Skeletal muscle satellite cell (primary cell): ENCODE measurements around the gene WNT6.
A peak's percentile ranks its signal among the peaks of the same experiment; 100 is the strongest.

ENCODE experiments used
- H3K27me3 ChIP-seq: 2 replicates; pipeline ENCODE4 v1.7.0; 2013; ENCODE audit warnings: low read length; ENCODE audit not compliant: control insufficient read depth, insufficient read depth
- H3K36me3 ChIP-seq: 2 replicates; pipeline ENCODE4 v1.7.0; 2013; ENCODE audit warnings: mild to moderate bottlenecking, control low read depth, low read length; ENCODE audit not compliant: insufficient read depth
- H3K4me1 ChIP-seq: 2 replicates; pipeline ENCODE4 v1.7.0; 2013; ENCODE audit warnings: low read length; ENCODE audit not compliant: control insufficient read depth, insufficient read depth
- H3K4me2 ChIP-seq: 2 replicates; pipeline ENCODE4 v1.7.0; 2013; ENCODE audit warnings: mild to moderate bottlenecking, low read length
- H3K4me3 ChIP-seq: 2 replicates; pipeline ENCODE4 v1.7.0; 2013; ENCODE audit warnings: low read length
- H3K9ac ChIP-seq: 2 replicates; pipeline ENCODE4 v1.7.0; 2013; ENCODE audit warnings: mild to moderate bottlenecking, low read depth, low read length, moderate library complexity
- H3K9me3 ChIP-seq: replicated peaks from 2 replicates; pipeline ENCODE4 v1.7.0; 2013; ENCODE audit warnings: mild to moderate bottlenecking, control low read depth, low read length

Gene WNT6

DNA sequence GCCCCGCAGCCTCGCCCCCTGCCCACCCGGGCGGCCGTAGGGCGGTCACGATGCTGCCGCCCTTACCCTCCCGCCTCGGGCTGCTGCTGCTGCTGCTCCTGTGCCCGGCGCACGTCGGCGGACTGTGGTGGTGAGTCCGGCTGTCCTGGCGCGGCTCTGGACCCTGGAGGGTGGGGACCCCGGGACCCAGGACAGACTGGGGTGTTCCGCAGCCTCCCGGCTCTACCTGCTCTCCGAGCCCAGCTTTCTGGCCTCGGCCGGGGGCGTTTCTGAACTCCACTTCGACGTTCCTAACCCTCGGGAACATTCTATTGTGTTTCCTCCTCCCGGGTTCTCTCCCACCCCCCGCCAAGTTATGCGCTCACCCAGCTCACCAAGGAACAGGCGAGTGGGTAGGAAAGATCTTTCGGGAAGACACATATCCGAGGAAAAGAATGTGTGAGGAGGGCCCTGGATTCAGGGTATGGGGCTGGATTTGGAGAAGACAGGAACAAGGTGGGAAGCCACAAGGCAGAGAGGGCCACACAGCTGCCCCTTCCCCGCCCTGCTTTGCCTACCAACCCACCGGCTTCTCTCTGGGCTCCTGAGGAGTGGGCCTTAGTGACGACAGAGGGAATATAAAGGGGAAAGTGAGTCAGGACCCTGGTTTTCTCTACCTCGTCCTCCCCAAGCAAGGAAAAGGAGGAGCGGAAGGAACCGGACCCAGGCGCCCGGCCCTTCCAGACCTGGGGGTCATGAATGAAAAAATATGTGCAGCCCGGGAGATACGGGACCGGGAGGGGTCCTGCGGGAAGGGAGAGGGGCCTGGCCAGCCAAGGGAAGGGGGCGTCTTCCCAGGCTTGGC, 605 bp downstream of the WNT6 start:
- Histone ChIP-seq H3K4me3 (peak overlapping the region; percentile 42), H3K9me3 (no peaks in the 10 kb centered on the region), H3K36me3 (no peaks in the 10 kb centered on the region), H3K9ac (no peak overlapping the region), H3K4me2 (peak overlapping the region; percentile 66), H3K4me1 (peaks cover 4% of the 10 kb centered on the region), H3K27me3 (peaks cover 82% of the 10 kb centered on the region)

DNA sequence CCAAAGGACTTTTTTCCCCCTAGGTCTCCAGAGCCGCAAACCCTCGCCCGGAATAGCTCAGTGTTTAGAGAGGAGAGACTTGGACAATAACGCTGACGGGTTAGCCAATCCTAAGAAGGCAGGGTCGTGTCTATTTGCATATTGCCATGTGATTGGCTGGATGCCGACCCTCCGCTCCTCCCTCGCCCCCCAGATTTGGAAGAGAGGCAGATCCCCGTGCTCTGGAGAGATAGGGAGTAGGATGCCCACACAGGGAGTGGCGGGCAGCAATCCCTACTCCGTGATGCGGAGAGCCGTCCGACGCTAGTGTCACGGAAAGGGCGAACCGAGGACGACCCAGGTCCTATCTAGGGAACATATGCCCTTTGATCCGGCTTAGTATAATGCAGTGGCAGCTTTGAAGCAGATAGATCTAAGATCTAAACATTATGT, 1.4 kb downstream of the WNT6 start:
- Histone ChIP-seq H3K4me1 (peaks cover 4% of the 10 kb centered on the region), H3K4me3 (no peak overlapping the region), H3K4me2 (peak overlapping the region; percentile 66), H3K27me3 (peaks cover 74% of the 10 kb centered on the region), H3K36me3 (no peaks in the 10 kb centered on the region), H3K9ac (no peak overlapping the region), H3K9me3 (no peaks in the 10 kb centered on the region)

DNA sequence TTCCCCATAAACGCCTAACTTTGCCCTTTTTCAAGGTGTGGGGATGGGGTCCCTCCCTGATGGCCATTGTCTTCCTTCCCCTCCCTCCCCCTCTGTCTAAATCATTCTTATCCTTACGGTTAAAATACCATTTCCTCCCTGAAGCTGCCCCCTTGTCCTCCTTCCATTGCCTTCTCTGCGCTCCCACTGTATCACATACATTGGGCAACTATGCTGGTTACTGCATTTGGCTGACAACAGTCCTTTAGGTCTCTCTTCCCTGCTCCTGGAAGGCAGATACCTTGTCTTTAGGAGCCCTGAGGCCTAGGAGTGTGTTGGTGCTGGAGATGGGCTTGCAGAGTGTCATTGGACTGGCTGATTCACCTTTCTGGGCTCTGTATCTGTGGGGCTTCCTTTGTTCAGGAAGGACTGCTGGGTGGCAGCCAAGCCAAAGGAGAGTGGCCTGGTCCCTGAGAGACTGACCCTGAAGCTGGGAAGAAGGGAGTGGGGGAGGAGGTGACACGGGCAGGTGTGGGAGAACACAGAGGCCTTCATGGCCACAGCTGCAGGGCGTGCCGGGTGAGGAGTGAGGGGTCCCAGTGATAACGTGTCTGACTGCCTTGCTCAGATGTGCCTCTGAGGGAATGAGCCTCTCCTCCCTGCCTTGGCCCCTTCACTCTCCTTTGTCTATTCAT, 2.2 kb downstream of the WNT6 start:
- Histone ChIP-seq H3K27me3 (peaks cover 73% of the 10 kb centered on the region), H3K9me3 (no peaks in the 10 kb centered on the region), H3K4me2 (no peak overlapping the region), H3K9ac (no peak overlapping the region), H3K36me3 (no peaks in the 10 kb centered on the region), H3K4me3 (no peak overlapping the region), H3K4me1 (peaks cover 4% of the 10 kb centered on the region)

DNA sequence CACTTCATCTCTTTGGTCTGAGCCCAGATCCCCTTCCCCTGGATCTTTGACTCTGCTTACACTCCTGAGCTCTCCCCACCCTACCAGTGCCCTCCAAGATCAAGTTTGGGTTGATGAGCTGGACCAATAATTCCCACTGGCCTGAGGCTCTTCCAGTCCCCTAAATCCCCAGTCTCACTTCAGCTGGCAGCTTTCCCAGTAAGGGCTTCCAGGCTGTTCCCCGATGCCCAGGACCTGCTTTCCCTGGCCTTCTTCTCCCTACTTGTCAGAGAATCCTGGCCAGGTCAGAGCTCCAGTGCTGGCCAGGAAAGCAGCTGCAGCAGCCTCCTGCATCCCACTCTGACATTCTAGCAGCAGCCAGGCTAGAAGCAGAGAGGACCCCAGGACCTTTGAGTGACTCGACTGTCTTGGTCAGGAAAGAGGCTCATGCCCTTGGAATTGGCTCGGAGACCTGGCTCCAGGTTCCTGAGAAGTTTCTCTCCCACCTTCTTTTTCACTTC, 3.5 kb downstream of the WNT6 start:
- no peak overlapping the region for H3K9ac ChIP-seq
- H3K4me3 ChIP-seq, result no peak overlapping the region
- peaks cover 4% of the 10 kb centered on the region for H3K4me1 ChIP-seq
- no peaks in the 10 kb centered on the region for H3K9me3 ChIP-seq
- no peaks in the 10 kb centered on the region for H3K36me3 ChIP-seq
- peaks cover 76% of the 10 kb centered on the region for H3K27me3 ChIP-seq
- H3K4me2 ChIP-seq, result no peak overlapping the region

DNA sequence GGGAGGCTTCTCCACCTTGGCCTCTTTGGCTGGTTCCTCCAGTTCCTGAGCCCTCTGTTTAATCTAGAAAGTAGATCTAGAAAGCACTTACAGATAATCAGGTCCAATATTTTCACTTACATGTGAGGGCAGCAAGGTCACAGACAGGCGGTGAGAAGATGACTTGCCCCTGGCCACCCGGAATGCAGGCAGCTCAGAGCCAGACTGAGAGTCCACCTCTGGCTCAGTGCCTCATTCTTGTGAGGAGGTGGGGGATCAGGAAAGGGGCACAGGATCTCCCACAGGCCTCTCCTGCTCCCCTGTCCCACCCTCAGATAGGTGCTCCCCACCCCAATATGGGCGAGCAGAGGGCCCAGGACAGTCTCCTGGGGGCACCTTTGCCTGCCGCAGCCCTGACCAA, 5.8 kb downstream of the WNT6 start:
- H3K27me3 ChIP-seq, result peaks cover 76% of the 10 kb centered on the region
- no peak overlapping the region for H3K9ac ChIP-seq
- H3K4me3 ChIP-seq, result no peak overlapping the region

DNA sequence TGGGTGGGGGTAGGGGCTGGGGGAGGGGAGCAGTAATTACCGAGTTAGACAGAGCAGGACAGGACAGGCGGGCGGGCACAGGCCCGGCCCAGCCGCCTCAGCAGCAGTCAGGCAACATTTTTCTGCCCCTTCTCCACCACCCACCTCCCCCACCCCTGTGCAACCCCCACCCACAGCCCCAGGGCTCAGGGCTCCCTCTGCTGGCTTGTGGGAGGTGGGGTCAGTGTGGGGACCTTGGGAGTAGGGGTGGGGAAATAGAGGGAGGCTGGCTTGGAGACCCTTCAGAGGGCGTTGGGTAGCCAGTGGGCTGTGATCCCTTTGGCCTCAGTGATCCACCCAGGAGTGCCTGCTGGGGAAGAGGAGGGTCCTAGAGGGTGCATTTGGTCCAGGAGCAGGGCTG, 6.4 kb downstream of the WNT6 start:
- no peaks in the 10 kb centered on the region for H3K36me3 ChIP-seq
- H3K9ac ChIP-seq, result no peak overlapping the region
- H3K4me3 ChIP-seq, result no peak overlapping the region
- H3K27me3 ChIP-seq, result peaks cover 77% of the 10 kb centered on the region
- H3K4me1 ChIP-seq, result no peaks in the 10 kb centered on the region
- no peaks in the 10 kb centered on the region for H3K9me3 ChIP-seq
- H3K4me2 ChIP-seq, result no peak overlapping the region

More for the DNA sequence above, 5.8 kb downstream of the WNT6 start:
- H3K9me3 ChIP-seq, result no peaks in the 10 kb centered on the region
- H3K4me2 ChIP-seq, result no peak overlapping the region
- H3K36me3 ChIP-seq, result no peaks in the 10 kb centered on the region
- no peaks in the 10 kb centered on the region for H3K4me1 ChIP-seq

DNA sequence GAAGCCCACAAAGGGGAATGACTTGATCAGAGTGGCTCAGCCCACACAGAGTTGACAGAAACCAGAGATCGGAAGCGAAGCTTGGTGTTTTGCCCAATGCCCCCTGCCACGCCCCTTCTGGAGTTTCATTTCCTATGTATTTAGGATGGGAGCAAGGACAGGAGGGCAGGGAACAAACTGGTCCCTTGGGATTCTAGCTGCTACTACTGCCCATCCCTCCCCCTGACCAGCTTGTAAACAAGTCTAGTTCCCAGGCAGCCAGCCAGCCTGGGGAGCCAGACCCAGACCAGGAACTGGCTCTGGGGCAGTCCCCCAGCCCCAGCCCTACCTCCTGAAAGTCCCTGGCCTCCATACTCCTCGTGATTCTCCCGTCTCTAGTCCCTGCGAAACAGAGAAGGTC, 8.3 kb downstream of the WNT6 start:
- Histone ChIP-seq H3K9ac (no peak overlapping the region), H3K27me3 (peaks cover 82% of the 10 kb centered on the region), H3K9me3 (no peaks in the 10 kb centered on the region), H3K36me3 (no peaks in the 10 kb centered on the region), H3K4me2 (no peak overlapping the region), H3K4me1 (peaks cover 5% of the 10 kb centered on the region), H3K4me3 (no peak overlapping the region)

DNA sequence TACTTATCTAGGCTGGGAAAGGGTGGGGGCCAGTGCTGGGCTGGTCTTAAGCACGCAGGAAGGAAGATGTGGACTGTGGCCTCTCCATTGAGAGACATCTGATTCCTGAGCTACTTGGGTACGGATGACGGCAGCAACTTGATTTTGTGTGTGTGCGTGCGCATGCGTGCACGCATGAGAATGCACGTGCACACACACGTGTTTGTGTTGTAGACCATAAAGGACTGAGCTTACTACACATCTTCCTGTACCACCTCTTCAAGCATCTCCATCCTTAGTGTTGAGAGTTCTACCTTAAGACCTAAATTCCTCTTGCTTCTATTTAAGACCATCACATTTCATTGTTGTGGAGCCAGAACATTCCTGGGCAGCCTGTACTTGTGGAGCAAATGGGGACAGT, 9.5 kb downstream of the WNT6 start:
- Histone ChIP-seq H3K4me2 (no peak overlapping the region), H3K9me3 (no peaks in the 10 kb centered on the region), H3K9ac (no peak overlapping the region), H3K27me3 (peaks cover 84% of the 10 kb centered on the region), H3K4me1 (peaks cover 5% of the 10 kb centered on the region), H3K36me3 (no peaks in the 10 kb centered on the region), H3K4me3 (no peak overlapping the region)

DNA sequence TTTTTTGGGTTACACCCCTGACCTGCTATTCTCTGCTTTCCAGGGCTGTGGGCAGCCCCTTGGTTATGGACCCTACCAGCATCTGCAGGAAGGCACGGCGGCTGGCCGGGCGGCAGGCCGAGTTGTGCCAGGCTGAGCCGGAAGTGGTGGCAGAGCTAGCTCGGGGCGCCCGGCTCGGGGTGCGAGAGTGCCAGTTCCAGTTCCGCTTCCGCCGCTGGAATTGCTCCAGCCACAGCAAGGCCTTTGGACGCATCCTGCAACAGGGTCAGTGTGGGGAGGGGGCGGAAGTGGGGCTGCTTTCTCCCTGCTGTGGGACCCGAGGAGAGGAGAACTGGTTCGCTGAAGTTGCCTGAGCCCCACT, 11.4 kb downstream of the WNT6 start:
- Histone ChIP-seq H3K27me3 (peaks cover 93% of the 10 kb centered on the region), H3K36me3 (no peaks in the 10 kb centered on the region), H3K4me2 (peak overlapping the region; percentile 39), H3K9ac (no peak overlapping the region), H3K9me3 (no peaks in the 10 kb centered on the region), H3K4me1 (peaks cover 5% of the 10 kb centered on the region), H3K4me3 (no peak overlapping the region)

DNA sequence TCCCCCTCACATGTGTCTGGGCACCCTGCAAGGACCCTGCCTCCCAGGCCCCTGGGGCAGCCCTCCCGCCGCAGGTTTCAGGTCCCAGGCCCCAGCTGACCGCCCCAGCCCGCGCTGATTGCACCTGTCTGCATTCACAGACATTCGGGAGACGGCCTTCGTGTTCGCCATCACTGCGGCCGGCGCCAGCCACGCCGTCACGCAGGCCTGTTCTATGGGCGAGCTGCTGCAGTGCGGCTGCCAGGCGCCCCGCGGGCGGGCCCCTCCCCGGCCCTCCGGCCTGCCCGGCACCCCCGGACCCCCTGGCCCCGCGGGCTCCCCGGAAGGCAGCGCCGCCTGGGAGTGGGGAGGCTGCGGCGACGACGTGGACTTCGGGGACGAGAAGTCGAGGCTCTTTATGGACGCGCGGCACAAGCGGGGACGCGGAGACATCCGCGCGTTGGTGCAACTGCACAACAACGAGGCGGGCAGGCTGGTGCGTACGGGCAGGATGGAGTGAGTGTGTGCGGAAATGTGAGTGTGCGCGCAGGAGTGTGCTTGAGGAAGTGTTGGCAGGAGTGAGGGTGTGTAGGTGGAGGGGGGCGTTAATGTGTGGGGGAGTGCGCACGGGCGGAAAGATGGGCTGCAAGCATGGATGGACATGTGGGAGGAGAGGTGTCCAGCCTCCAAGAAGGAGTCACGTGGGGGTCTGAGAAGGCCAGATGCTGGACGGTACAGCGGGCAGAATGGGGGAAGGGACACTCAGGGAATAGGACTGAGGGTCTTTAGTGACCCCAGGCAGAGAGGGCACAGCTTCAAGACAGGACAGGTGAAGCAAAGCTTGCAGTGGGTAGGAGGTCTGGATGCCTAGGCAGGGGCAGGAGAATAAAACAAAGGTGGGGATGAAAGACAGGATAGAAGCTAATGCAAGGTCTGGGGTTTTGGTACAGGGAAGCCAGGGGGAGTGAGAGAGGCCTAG, 12.0 kb downstream of the WNT6 start:
- H3K36me3 ChIP-seq, result no peaks in the 10 kb centered on the region
- no peak overlapping the region for H3K4me3 ChIP-seq
- H3K4me2 ChIP-seq, result peak overlapping the region; percentile 39
- no peak overlapping the region for H3K9ac ChIP-seq
- H3K9me3 ChIP-seq, result no peaks in the 10 kb centered on the region
- peaks cover 94% of the 10 kb centered on the region for H3K27me3 ChIP-seq
- H3K4me1 ChIP-seq, result peaks cover 5% of the 10 kb centered on the region
